Measurements from ENCODE around the gene PLB1.

Gene PLB1

GRCh38 chr2:28615706-28616105 is 119.8 kb downstream of the PLB1 start:
- no peak for DNase-seq

- DNase-seq, result no peak
These were observed 120.6 kb downstream of the PLB1 start for GRCh38 chr2:28616396-28616999.

- no peak for DNase-seq
These were observed 121.8 kb downstream of the PLB1 start for GRCh38 chr2:28617502-28618184.

- no peak for DNase-seq
These were observed 122.6 kb downstream of the PLB1 start for GRCh38 chr2:28618221-28619141.

GRCh38 chr2:28619213-28620196 is 123.6 kb downstream of the PLB1 start:
- DNase-seq, result no peak

GRCh38 chr2:28620291-28620793 is 124.5 kb downstream of the PLB1 start:
- no peak for DNase-seq

GRCh38 chr2:28620801-28621171 is 124.9 kb downstream of the PLB1 start:
- no peak for DNase-seq

GRCh38 chr2:28621172-28622100 is 125.6 kb downstream of the PLB1 start:
- DNase-seq, result peak; percentile 75

GRCh38 chr2:28622101-28622499 is 126.2 kb downstream of the PLB1 start:
- DNase-seq, result no peak

- DNase-seq, result no peak
These were observed 127.9 kb downstream of the PLB1 start for GRCh38 chr2:28623582-28624405.

GRCh38 chr2:28624436-28624792 is 128.6 kb downstream of the PLB1 start:
- DNase-seq, result no peak

- peak; percentile 64 for DNase-seq
These were observed 129.2 kb downstream of the PLB1 start for GRCh38 chr2:28624793-28625701.

- no peak for DNase-seq
These were observed 130.5 kb downstream of the PLB1 start for GRCh38 chr2:28626376-28626775.

- no peak for DNase-seq
These were observed 131.1 kb downstream of the PLB1 start for GRCh38 chr2:28626891-28627421.

- DNase-seq, result no peak
These were observed 132.0 kb downstream of the PLB1 start for GRCh38 chr2:28627722-28628480.

- DNase-seq, result no peak
These were observed 132.6 kb downstream of the PLB1 start for GRCh38 chr2:28628506-28628905.

- no peak for DNase-seq
These were observed 133.1 kb downstream of the PLB1 start for GRCh38 chr2:28628987-28629386.

- no peak for DNase-seq
These were observed 134.1 kb downstream of the PLB1 start for GRCh38 chr2:28629910-28630309.
